Gastroesophageal sphincter (tissue), 3 donors: ENCODE data around the gene VTI1A.

Experiments used
- POLR2AphosphoS5 ChIP-seq: sonication (generic); formaldehyde crosslinking; IDR thresholded peaks from one replicate; pipeline ENCODE4 v1.6.1; 2017; ENCODE audit warnings: antibody characterized with exemption
- TF ChIP-seq, protein P1 (sequence below), 4 experiments: fragments of 200-600 bp in 2 of 4; fragments of 450-650 bp in 2 of 4; sonication (generic) in 1 of 4; IDR thresholded peaks; one replicate each; pipeline ENCODE4 v1.5.1; 2017 to 2019; ENCODE audit warnings: antibody characterized with exemption in 4 of 4, mild to moderate bottlenecking in 2 of 4, moderate library complexity in 2 of 4

- TF ChIP-seq, protein P1, sequence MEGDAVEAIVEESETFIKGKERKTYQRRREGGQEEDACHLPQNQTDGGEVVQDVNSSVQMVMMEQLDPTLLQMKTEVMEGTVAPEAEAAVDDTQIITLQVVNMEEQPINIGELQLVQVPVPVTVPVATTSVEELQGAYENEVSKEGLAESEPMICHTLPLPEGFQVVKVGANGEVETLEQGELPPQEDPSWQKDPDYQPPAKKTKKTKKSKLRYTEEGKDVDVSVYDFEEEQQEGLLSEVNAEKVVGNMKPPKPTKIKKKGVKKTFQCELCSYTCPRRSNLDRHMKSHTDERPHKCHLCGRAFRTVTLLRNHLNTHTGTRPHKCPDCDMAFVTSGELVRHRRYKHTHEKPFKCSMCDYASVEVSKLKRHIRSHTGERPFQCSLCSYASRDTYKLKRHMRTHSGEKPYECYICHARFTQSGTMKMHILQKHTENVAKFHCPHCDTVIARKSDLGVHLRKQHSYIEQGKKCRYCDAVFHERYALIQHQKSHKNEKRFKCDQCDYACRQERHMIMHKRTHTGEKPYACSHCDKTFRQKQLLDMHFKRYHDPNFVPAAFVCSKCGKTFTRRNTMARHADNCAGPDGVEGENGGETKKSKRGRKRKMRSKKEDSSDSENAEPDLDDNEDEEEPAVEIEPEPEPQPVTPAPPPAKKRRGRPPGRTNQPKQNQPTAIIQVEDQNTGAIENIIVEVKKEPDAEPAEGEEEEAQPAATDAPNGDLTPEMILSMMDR (IDR thresholded peaks at IDR 0.05): no peak
- TF ChIP-seq POLR2AphosphoS5: no peak
Measured at GRCh38 chr10:112503643-112504042, 56.6 kb downstream of the VTI1A start.
